ENCODE results near the gene CD27.

- TF ChIP-seq CTCF (IDR thresholded peaks at IDR 0.05) (no peak), POLR2A (IDR thresholded peaks at IDR 0.05) (no peak)
These were observed 7.2 kb upstream of the CD27 start for GRCh38 chr12:6437586-6437985.

Data from lower leg skin (tissue), 3 donors.